Panc1 (cell line): Measurements from ENCODE around the gene SNX4. TPM values are rescaled to one million over a fixed set of nuclear protein-coding genes. Genes with fewer than 3 reads are reported as not detected.

Source experiments
- ATAC-seq: fragments of 200-7000 bp; cut with Tn5 transposase; 2 replicates; pipeline ENCODE4 v1.9.1; 2020; ENCODE audit warnings: mild to moderate bottlenecking, moderate library complexity
- BruUV-seq: library from RNA; stranded (reverse); fragments of 400-500 nt; replicated peaks from 2 replicates; lab custom pipeline; 2021; lab: Mats Ljungman, UMichigan
- CTCF ChIA-PET: fragments of 300-600 bp; sonication (Branson Sonifier 250); formaldehyde crosslinking; loops from one replicate; lab custom pipeline; 2022; ENCODE audit warnings: antibody characterized with exemption; lab: Charles Lee
- POLR2A ChIA-PET: fragments of 300-600 bp; sonication (Branson Sonifier 250); formaldehyde crosslinking; loops from one replicate; lab custom pipeline; 2022; ENCODE audit warnings: antibody characterized with exemption; lab: Charles Lee
- DNase-seq: peaks from one replicate; pipeline ENCODE4 v3.0.0-alpha.2; 2010; ENCODE audit warnings: low read depth, low spot score
- H3K27ac ChIP-seq: 2 replicates; pipeline ENCODE4 v1.5.1; 2011; ENCODE audit warnings: mild to moderate bottlenecking, low read length, inconsistent platforms
- H3K27me3 ChIP-seq: fragments of 200-500 bp; sonication (Bioruptor generic); 2 replicates; pipeline ENCODE4 v1.6.0; 2014; ENCODE audit warnings: low read length, inconsistent platforms; ENCODE audit not compliant: control insufficient read depth, insufficient read depth
- H3K36me3 ChIP-seq: fragments of 200-500 bp; sonication (Bioruptor generic); 2 replicates; pipeline ENCODE4 v1.5.1; 2014; ENCODE audit warnings: inconsistent platforms, mild to moderate bottlenecking, low read length, moderate library complexity; ENCODE audit not compliant: control insufficient read depth, insufficient read depth
- H3K4me1 ChIP-seq: 2 replicates; pipeline ENCODE4 v1.5.1; 2011; ENCODE audit warnings: inconsistent platforms, mild to moderate bottlenecking, low read length, moderate library complexity; ENCODE audit not compliant: control insufficient read depth, insufficient read depth
- H3K4me3 ChIP-seq, 2 experiments: 2 replicates each; pipeline ENCODE4 v1.5.1; 2011 to 2012; ENCODE audit warnings: low read depth in 2 of 2, low read length in 2 of 2, mild to moderate bottlenecking in 2 of 2, inconsistent platforms in 1 of 2, moderate library complexity in 1 of 2
- H3K9me3 ChIP-seq: fragments of 200-500 bp; sonication (Bioruptor generic); 2 replicates; pipeline ENCODE4 v1.5.1; 2014; ENCODE audit warnings: low read depth, mild to moderate bottlenecking, inconsistent platforms, low read length, moderate library complexity; ENCODE audit not compliant: control insufficient read depth, insufficient read depth
- POLR2AphosphoS5 ChIP-seq: IDR thresholded peaks from 2 replicates; pipeline ENCODE4 v1.6.1; 2012; ENCODE audit warnings: mild to moderate bottlenecking, low read depth, low read length, moderate library complexity
- SIN3A ChIP-seq: IDR thresholded peaks from 2 replicates; pipeline ENCODE4 v1.6.1; 2012; ENCODE audit warnings: low read depth, mild to moderate bottlenecking, low read length, moderate library complexity, borderline replicate concordance; ENCODE audit not compliant: insufficient read depth
- TCF7L2 ChIP-seq: IDR thresholded peaks from 2 replicates; pipeline ENCODE4 v1.6.1; 2011; ENCODE audit warnings: mild to moderate bottlenecking, low read depth, low read length, inconsistent platforms
- in situ Hi-C: cut with HindIII; loops from 2 replicates; pipeline ENCODE4 v1.10.0; 2016; ENCODE audit warnings: low sequenced_read_pairs, low pct_unique_long_range_greater_than_20kb
- intact Hi-C: fragments of 100-400 bp; cut with micrococcal nuclease; formaldehyde crosslinking; loops from one replicate; pipeline ENCODE4 v1.10.0; 2022; ENCODE audit not compliant: unreplicated experiment
- total RNA-seq: library from RNA; stranded (reverse); gene quantifications from one replicate; pipeline ENCODE4 v1.2.1, GENCODE V29; 2021; ENCODE audit not compliant: unreplicated experiment
- TF ChIP-seq, protein P1 (sequence below), 2 experiments: IDR thresholded peaks; 2 replicates each; pipeline ENCODE4 v1.6.1; 2011 to 2012; ENCODE audit warnings: low read depth in 2 of 2, control low read depth in 1 of 2, low read length in 1 of 2, mild to moderate bottlenecking in 1 of 2, moderate library complexity in 1 of 2; ENCODE audit not compliant: insufficient read depth in 1 of 2
- TF ChIP-seq, protein P2 (sequence below): fragments of 450-650 bp; IDR thresholded peaks from 2 replicates; pipeline ENCODE4 v1.5.1; 2017; ENCODE audit warnings: mild to moderate bottlenecking

Gene SNX4
- total RNA-seq, 1 experiment from 2014 or later, result 34.3 TPM

DNA sequence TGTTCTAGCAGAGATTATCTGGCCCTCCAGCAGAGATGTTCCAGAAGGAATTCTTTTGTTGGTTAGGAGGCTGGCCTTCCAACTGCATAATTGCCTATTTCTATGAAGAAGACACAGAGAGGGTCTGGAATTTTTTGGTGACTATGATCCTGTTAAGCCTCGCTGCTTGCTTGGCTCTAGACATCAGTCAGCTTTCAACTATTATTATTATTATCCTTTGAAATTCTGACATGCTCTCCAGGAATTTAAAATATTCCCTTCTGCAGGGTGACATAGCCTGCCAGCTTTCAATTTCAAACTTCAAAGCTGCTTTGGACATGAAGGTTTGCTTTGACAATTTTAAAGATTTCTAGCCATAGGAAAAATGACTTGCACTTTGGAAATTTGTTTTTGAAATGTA lies 118.6 kb downstream of the SNX4 start:
- Histone ChIP-seq H3K4me3 (no peak overlapping the region), H3K4me1 (no peaks in the 10 kb centered on the region), H3K9me3 (no peaks in the 10 kb centered on the region), H3K27me3 (peaks cover 14% of the 10 kb centered on the region), H3K27ac (no peak overlapping the region), H3K36me3 (no peaks in the 10 kb centered on the region)
- no peak for ATAC-seq
- ChIA-PET CTCF (no interaction called here), POLR2A (no interaction called here)
- DNase-seq, result no peak
- TF ChIP-seq SIN3A (no peak), POLR2AphosphoS5 (no peak), TCF7L2 (no peak)
- TF ChIP-seq, protein P1, sequence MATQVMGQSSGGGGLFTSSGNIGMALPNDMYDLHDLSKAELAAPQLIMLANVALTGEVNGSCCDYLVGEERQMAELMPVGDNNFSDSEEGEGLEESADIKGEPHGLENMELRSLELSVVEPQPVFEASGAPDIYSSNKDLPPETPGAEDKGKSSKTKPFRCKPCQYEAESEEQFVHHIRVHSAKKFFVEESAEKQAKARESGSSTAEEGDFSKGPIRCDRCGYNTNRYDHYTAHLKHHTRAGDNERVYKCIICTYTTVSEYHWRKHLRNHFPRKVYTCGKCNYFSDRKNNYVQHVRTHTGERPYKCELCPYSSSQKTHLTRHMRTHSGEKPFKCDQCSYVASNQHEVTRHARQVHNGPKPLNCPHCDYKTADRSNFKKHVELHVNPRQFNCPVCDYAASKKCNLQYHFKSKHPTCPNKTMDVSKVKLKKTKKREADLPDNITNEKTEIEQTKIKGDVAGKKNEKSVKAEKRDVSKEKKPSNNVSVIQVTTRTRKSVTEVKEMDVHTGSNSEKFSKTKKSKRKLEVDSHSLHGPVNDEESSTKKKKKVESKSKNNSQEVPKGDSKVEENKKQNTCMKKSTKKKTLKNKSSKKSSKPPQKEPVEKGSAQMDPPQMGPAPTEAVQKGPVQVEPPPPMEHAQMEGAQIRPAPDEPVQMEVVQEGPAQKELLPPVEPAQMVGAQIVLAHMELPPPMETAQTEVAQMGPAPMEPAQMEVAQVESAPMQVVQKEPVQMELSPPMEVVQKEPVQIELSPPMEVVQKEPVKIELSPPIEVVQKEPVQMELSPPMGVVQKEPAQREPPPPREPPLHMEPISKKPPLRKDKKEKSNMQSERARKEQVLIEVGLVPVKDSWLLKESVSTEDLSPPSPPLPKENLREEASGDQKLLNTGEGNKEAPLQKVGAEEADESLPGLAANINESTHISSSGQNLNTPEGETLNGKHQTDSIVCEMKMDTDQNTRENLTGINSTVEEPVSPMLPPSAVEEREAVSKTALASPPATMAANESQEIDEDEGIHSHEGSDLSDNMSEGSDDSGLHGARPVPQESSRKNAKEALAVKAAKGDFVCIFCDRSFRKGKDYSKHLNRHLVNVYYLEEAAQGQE (IDR thresholded peaks at IDR 0.05; ENCODE audit: insufficient read depth in 1 of 2, low read depth in 2 of 2, low read length in 1 of 2), result no peak
- TF ChIP-seq, protein P2, sequence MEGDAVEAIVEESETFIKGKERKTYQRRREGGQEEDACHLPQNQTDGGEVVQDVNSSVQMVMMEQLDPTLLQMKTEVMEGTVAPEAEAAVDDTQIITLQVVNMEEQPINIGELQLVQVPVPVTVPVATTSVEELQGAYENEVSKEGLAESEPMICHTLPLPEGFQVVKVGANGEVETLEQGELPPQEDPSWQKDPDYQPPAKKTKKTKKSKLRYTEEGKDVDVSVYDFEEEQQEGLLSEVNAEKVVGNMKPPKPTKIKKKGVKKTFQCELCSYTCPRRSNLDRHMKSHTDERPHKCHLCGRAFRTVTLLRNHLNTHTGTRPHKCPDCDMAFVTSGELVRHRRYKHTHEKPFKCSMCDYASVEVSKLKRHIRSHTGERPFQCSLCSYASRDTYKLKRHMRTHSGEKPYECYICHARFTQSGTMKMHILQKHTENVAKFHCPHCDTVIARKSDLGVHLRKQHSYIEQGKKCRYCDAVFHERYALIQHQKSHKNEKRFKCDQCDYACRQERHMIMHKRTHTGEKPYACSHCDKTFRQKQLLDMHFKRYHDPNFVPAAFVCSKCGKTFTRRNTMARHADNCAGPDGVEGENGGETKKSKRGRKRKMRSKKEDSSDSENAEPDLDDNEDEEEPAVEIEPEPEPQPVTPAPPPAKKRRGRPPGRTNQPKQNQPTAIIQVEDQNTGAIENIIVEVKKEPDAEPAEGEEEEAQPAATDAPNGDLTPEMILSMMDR, result no peak
- intact Hi-C loops (no loop called here), in situ Hi-C loops (no loop called here)
- BruUV-seq, result no TSS peak

DNA sequence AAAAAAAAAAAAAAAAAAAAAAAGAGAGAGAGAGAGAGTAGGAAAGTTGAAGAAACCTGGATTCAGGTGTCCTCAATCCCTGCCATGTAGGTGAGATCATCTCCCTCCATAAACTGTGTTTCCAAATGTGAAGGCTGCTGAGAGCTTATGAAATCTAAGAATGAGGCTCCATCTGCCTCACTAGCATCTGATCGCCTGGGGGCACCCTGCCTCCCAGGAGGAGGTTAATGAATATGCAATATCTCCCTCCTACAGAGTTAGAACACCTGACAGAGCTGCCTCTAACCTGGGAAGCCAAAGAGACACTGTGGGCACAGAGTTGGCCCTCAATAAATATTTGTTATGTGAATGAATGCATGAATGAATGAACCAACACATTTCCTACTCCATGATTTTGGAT lies 121.0 kb downstream of the SNX4 start:
- DNase-seq (no peak), ATAC-seq (no peak)
- in situ Hi-C loops, result no loop called here

More for the DNA sequence above, 121.0 kb downstream of the SNX4 start:
- no peak overlapping the region for H3K4me3 ChIP-seq
- no peaks in the 10 kb centered on the region for H3K9me3 ChIP-seq
- intact Hi-C loops, result no loop called here
- peaks cover 14% of the 10 kb centered on the region for H3K27me3 ChIP-seq
- TF ChIP-seq, protein P1 (IDR thresholded peaks at IDR 0.05; ENCODE audit: insufficient read depth in 1 of 2, low read depth in 2 of 2, low read length in 1 of 2), result no peak
- no peak for TF ChIP-seq POLR2AphosphoS5
- TF ChIP-seq, protein P2, result peak; percentile 5; the same call in 1 of the 2 replicates
- TF ChIP-seq TCF7L2, result no peak
- ChIA-PET POLR2A (no interaction called here), CTCF (no interaction called here)
- H3K4me1 ChIP-seq, result no peaks in the 10 kb centered on the region
- no peak overlapping the region for H3K27ac ChIP-seq
- BruUV-seq, result no TSS peak
- H3K36me3 ChIP-seq, result no peaks in the 10 kb centered on the region

Other genes with a start within 250 kb of the SNX4 start
- gene ZNF148, start 144.9 kb downstream of the SNX4 start, total RNA-seq, result 55.8 TPM
- 21.7 TPM for gene OSBPL11, start 75.3 kb upstream of the SNX4 start, total RNA-seq